Skin of body (tissue), 2 donors: ENCODE measurements around the gene FAM98B. TPM values are rescaled to one million over a fixed set of nuclear protein-coding genes. Genes with fewer than 3 reads are reported as not detected.
"Not testable (repeated sequence)": the region's sequence is repeated elsewhere in the genome, so short reads cannot be mapped to it uniquely, and the experiment has no call there.

Experiments used
- DNase-seq: peaks from one replicate; lab custom pipeline; 2025; lab: John Stamatoyannopoulos, UW
- total RNA-seq: library from RNA; depleted of rRNA; stranded (reverse); fragments of >200 nt; gene quantifications from one replicate; pipeline ENCODE4 v1.2.3, GENCODE V29; 2014

FAM98B gene
- 35.4 TPM for total RNA-seq

DNA sequence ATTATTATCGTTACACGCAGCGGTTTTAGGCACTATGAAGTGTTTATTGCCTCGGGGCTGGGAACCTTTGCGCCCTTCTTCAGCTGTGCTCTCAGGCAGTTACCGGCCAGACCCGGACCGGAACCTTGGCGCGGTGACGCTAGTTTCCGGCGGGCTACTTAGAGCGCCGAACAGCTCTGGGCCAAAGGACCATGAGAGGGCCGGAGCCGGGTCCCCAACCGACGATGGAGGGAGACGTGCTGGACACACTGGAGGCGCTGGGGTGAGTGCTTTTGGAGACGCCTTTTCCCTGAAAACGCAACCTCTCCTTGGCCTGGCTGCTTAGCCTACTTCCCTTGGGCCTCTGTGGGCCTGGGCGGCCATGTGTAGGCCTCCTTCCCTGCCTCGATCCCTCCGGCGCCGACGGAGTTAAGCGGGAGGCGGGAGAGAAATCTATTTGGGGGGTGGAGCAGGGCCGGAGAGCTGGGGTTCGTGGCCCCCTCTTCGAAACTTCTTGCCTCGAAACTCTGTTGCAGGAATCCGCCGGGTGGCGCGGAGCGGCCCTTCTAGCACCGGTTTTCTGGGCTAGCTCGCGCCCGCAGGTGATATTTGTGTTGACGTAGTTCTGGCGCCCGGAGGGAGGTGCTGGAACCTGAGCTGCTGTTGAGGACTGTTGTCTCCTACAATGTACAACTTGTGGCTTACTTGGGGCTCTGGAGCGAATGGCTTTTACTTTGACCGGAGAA is at the start of gene FAM98B:
FAM98B (plus strand) TSS at position 157 of the 725 bp plus-strand sequence; CDS start at position 192, 35 bp downstream.
- peak; percentile 93 for DNase-seq

GRCh38 chr15:38406436-38406835 is 47.5 kb upstream of the FAM98B start:
- peak; percentile 19 for DNase-seq

DNA sequence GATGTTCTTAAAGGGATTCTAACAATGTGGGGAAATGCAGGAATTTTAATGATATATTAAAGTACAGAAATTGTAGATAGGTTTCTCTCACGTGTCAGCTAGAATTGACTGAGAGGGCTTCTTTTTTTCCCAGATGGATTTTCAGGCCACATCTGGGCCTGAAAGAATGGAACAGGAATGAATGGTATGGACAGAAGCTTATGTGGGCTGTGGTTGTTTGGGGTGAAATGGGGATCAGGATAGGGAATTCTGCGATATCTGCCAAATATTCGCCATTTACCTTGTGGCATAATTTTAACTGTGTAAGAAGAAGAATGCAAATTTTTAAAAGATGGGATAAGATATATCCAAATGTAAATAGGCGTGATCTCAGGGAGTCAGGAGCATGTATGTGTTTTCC is 45.4 kb upstream of the FAM98B start:
- no peak for DNase-seq

DNA sequence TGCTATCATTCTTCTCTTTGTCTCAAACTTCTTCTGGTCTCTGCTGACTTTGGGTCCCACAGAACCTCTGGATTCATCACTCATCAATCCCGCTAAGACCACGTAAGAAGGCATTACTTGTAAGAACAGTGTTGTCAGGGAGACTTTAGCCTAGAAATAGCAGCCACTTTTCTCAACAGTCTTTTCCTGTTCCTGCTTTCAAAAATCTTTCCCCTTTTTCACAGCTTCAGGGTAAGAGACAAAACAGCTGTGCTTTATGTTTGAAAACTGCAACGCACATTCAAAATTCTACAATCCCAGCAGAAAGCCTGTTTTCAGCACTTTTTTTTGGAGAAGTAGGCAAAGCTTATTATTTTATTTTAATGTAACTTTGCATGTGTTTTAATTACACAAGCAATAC is 42.0 kb upstream of the FAM98B start:
- no peak for DNase-seq

DNA sequence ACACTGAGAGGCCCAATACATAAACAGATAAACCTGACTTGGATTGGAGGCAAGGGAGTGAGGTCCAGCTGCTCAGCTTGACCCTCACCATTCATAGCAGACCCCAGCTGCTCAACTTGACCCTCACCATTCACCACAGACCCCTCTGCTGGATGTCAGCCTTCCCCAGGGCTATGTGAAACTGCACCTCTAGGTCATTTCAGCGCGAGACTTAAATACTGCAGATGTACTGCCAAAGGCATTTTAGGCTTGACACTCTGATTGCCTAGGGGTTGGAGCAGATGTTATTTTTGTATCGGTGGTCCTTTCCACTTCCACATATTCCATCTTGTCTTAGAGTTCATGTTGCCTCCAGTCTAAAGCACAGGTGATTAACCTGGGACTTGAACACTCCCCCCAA is 41.5 kb upstream of the FAM98B start:
- DNase-seq = no peak

DNA sequence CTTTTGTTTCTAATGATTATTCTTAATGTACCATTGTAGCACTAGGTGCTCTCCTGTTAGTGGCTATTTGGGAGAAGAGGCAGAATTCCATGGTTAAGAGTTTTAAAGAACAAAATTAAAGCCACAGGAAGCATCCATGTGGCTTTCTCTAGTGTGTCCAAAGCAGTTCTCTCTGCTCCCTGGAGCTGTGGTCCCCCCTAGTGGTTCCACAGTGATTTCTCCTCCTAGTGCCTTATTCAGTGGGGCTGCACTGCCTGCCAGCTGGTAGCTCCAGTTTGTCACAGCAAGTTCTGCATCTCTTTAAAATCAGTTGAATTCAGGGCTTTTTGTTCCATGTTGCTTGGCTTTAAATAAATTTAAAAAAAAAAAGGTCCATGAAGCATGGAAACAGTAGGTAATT is 39.6 kb upstream of the FAM98B start:
- peak; percentile 65 for DNase-seq

- no peak for DNase-seq
Observed at GRCh38 chr15:38421069-38421690, 32.7 kb upstream of the FAM98B start.

GRCh38 chr15:38424101-38424552 is 29.8 kb upstream of the FAM98B start:
- DNase-seq = no peak

GRCh38 chr15:38425269-38425668 is 28.7 kb upstream of the FAM98B start:
- no peak for DNase-seq

DNA sequence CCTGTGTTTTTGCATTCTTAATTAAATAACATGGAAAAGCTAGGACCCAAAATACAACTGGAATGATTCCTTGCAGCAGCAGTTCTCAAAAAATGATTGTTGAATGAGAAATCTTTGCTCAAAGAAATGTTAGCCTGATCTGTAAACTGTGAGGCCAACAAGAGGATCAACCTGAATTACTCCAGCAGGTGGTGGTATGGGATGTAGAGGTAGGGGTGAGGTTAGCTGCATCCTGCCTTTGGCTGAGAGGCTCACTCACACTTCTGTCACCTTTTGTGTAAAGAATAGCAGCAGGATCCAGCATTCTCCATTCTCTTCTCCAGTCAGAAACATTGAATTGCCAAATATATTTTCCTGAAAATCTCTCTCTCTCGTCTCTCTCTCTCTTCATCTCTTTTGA is 26.5 kb upstream of the FAM98B start:
- DNase-seq = no peak

- no peak for DNase-seq
Observed at GRCh38 chr15:38430106-38430760, 23.7 kb upstream of the FAM98B start.

- no peak for DNase-seq
Observed at GRCh38 chr15:38436993-38437392, 16.9 kb upstream of the FAM98B start.

- DNase-seq = not testable (repeated sequence)
Observed at GRCh38 chr15:38437603-38438002, 16.3 kb upstream of the FAM98B start.

DNA sequence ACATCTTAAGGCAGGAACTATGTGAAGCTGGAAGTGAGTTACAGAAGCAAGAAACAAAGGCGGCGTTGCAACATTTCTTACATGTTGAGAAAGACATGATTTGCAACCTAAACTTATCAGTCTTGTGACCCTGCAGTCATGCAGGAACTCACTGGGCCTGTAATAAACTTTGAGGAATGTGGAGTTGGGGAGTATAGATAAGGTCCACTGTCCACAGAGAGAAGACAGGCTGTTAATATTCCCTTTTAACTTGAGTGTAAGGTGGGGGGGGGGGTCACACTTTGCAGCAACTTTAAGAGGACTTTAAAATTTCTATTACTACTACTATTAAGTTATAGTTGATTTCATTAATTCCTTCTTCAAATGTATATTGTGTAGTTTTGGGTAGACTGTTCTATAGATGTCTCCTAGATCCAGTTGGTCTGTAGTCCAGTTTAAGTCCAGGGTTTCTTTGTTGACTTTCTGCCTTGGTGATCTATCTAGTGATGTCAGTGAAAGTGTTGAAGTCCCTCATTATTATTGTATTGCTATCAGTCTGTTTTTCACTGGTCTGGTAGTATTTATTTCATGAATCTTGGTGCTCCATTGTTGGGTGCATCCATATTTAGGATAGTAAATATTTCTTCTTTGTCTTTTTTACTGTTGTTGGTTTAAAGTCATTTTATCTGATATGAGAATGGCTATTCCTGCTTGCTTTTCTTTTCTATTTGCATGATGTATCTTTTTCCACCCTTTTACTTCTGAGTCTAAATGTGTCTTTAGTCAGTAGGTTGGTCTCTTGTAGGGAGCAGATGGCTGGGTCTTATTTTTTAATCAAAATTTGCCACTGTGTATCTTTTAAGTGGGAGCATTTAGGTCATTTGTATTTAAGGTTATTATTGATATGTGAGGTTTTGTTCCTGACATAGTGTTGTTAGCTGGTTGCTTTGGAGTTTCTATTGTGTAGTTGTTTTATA is 15.6 kb upstream of the FAM98B start:
- DNase-seq = no peak

- DNase-seq = peak; percentile 6
Observed at GRCh38 chr15:38440353-38441129, 13.4 kb upstream of the FAM98B start.

- DNase-seq = no peak
Observed at GRCh38 chr15:38441130-38441519, 12.8 kb upstream of the FAM98B start.

DNA sequence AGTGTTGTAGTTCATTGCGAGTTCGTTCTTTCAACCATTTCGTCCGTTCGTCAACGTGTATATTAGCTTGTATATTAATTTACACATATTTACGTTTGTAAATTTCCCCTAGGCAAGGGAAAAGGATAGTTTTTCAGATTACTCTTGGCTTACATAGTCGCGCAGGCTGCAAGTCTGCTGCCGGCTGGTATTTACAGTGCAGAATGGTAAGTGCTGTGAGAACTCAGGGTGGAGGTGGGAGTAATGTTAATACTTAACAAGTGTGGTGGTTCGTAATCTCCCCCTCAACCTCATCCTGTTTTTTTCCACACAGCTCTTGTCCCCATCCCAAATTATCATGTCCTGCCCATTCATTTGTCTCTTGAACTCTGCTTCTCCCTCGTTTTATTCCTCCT is 766 bp downstream of the FAM98B start:
- DNase-seq = no peak

DNA sequence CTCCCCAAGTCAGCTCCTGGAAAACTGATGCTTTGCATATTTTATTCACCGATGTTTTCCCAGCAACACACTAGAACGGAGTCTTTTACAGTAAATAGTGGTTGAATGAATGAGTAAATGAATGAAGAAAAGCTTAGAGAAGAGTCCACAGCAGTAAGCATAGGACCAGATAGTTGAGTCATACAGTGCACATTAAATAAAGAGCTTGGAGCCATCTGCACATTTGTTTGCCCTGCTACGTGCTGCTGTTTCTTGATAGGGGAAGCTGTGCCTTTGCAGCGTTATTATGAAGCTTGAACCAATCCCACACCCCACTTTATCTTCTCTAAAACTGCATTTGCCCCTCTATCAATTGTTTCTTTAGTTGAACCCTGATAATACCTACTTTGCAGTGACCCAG is 1.2 kb downstream of the FAM98B start:
- DNase-seq = no peak

GRCh38 chr15:38458646-38459045 is 4.7 kb downstream of the FAM98B start:
- no peak for DNase-seq

GRCh38 chr15:38459480-38459879 is 5.6 kb downstream of the FAM98B start:
- DNase-seq = no peak

DNA sequence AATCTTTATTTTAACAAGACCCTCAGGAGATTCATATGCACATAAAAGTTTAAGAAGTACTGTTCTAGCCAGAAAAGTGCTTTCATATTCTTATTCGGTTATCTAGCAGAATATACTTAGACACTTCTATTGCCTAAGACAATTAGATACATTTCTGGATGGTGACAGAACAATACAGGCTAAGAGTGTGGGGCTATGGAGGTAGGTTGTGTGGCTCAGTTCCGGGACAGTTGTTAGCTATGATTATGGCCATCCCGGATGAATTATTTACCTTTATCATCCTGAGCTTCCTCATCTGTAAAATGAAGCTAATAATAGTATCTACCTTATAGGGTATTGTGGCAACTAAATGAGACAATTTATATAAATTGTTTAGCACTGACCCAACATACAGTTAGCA is 6.6 kb downstream of the FAM98B start:
- no peak for DNase-seq
